Endothelial cell of umbilical vein (primary cell): Measurements from ENCODE around the gene PSME4. TPM values are rescaled to one million over a fixed set of nuclear protein-coding genes. Genes with fewer than 3 reads are reported as not detected.

Source experiments
- BruUV-seq: library from RNA; stranded (reverse); fragments of 400-500 nt; replicated peaks from 2 replicates; lab custom pipeline; 2021; lab: Mats Ljungman, UMichigan
- CTCF ChIA-PET: fragments of 300-600, 350-600 bp; sonication (Branson Sonifier 250); formaldehyde crosslinking; loops from one replicate; lab custom pipeline; 2021; ENCODE audit warnings: antibody characterized with exemption, inconsistent platforms; lab: Charles Lee
- POLR2A ChIA-PET: fragments of 300-600, 350-600 bp; sonication (Branson Sonifier 250); formaldehyde crosslinking; loops from one replicate; lab custom pipeline; 2021; ENCODE audit warnings: antibody characterized with exemption, inconsistent platforms; lab: Charles Lee
- DNase-seq: peaks from one replicate; pipeline ENCODE4 v3.0.0-alpha.2; 2011; ENCODE audit warnings: low read depth, low spot score
- FAIRE-seq: peaks from 2 replicates; lab custom pipeline; 2011; peaks lifted over from hg19 to GRCh38; lab: Jason Lieb, UNC
- H2AFZ ChIP-seq: 2 replicates; pipeline ENCODE4 v1.6.0; 2012; ENCODE audit warnings: low read depth, low read length, control low read depth, inconsistent platforms
- H3K27ac ChIP-seq: 2 replicates; pipeline ENCODE4 v1.5.1; 2011; ENCODE audit warnings: low read depth, mild to moderate bottlenecking, control low read depth, low read length, moderate library complexity; ENCODE audit not compliant: insufficient read depth
- H3K27me3 ChIP-seq, 2 experiments: 2 replicates each; pipeline versions ENCODE4 v1.6.0 to v1.6.1; 2011; ENCODE audit warnings: low read length in 2 of 2, mixed read lengths in 1 of 2; ENCODE audit not compliant: control insufficient read depth in 2 of 2, insufficient read depth in 2 of 2
- H3K36me3 ChIP-seq, 2 experiments: 2 replicates in 1 of 2; 3 replicates in 1 of 2; pipeline ENCODE4 v1.5.1; 2011; ENCODE audit warnings: low read length in 2 of 2, mild to moderate bottlenecking in 1 of 2, moderate library complexity in 1 of 2; ENCODE audit not compliant: control insufficient read depth in 2 of 2, insufficient read depth in 2 of 2; ENCODE audit errors: extremely low read depth in 1 of 2
- H3K4me1 ChIP-seq: 3 replicates; pipeline ENCODE4 v1.5.1; 2011; ENCODE audit warnings: mild to moderate bottlenecking, low read length; ENCODE audit not compliant: control insufficient read depth, insufficient read depth; ENCODE audit errors: extremely low read depth
- H3K4me2 ChIP-seq: 2 replicates; pipeline ENCODE4 v1.6.1; 2011; ENCODE audit warnings: low read length, control low read depth, mixed read lengths; ENCODE audit not compliant: insufficient read depth
- H3K4me3 ChIP-seq, 3 experiments: fragments of 200-600 bp in 1 of 3; sonication (generic), shearing (Covaris generic) in 1 of 3; replicated peaks in 1 of 3; 2 replicates each; pipeline ENCODE4 v1.5.1; 2011 to 2016; ENCODE audit warnings: control low read depth in 3 of 3, low read length in 3 of 3, mild to moderate bottlenecking in 2 of 3, inconsistent platforms in 1 of 3, low read depth in 1 of 3, moderate library complexity in 1 of 3; ENCODE audit not compliant: insufficient read depth in 1 of 3
- H3K79me2 ChIP-seq: 2 replicates; pipeline ENCODE4 v1.6.0; 2012; ENCODE audit warnings: low read length, inconsistent platforms; ENCODE audit not compliant: control insufficient read depth, insufficient read depth
- H3K9ac ChIP-seq: replicated peaks from 2 replicates; pipeline ENCODE3; 2011; ENCODE audit warnings: low read length, control low read depth; ENCODE audit not compliant: insufficient read depth; ENCODE audit errors: extremely low read depth
- H3K9me1 ChIP-seq: replicated peaks from 3 replicates; pipeline ENCODE4 v1.6.0; 2011; ENCODE audit warnings: mild to moderate bottlenecking, low read length; ENCODE audit not compliant: control insufficient read depth, insufficient read depth; ENCODE audit errors: extremely low read depth
- H3K9me3 ChIP-seq: replicated peaks from 2 replicates; pipeline ENCODE4 v1.5.1; 2012; ENCODE audit warnings: low read length, inconsistent platforms; ENCODE audit not compliant: control insufficient read depth, insufficient read depth
- H4K20me1 ChIP-seq: replicated peaks from 2 replicates; pipeline ENCODE3; 2011; ENCODE audit warnings: mild to moderate bottlenecking, low read length; ENCODE audit not compliant: control insufficient read depth, insufficient read depth; ENCODE audit errors: extremely low read depth
- EZH2 ChIP-seq: IDR thresholded peaks from 2 replicates; pipeline ENCODE4 v1.6.1; 2012; ENCODE audit warnings: borderline replicate concordance, low read depth, mild to moderate bottlenecking, moderate library complexity, low read length, inconsistent platforms; ENCODE audit not compliant: severe bottlenecking
- FOS ChIP-seq: IDR thresholded peaks from 2 replicates; pipeline ENCODE4 v1.6.1; 2011; ENCODE audit warnings: mild to moderate bottlenecking, low read length, moderate library complexity, borderline replicate concordance; ENCODE audit not compliant: insufficient read depth
- JUN ChIP-seq: IDR thresholded peaks from 2 replicates; pipeline ENCODE4 v1.6.1; 2011; ENCODE audit warnings: borderline replicate concordance, low read depth; ENCODE audit not compliant: insufficient read length, insufficient read depth
- POLR2A ChIP-seq: IDR thresholded peaks from 2 replicates; pipeline ENCODE4 v1.6.1; 2012; ENCODE audit warnings: low read depth, mild to moderate bottlenecking, control low read depth, low read length
- POLR2AphosphoS5 ChIP-seq: IDR thresholded peaks from 2 replicates; pipeline ENCODE4 v1.6.1; 2012; ENCODE audit warnings: low read depth, mild to moderate bottlenecking, control low read depth, low read length, moderate library complexity; ENCODE audit not compliant: insufficient read depth
- dilution Hi-C: fragments of 300-500 bp; cut with MboI; formaldehyde crosslinking; loops from one replicate; pipeline ENCODE4 v1.15.0; 2019; ENCODE audit warnings: low sequenced_read_pairs; ENCODE audit not compliant: extremely low pct_ligation_motif_present
- intact Hi-C: fragments of 100-400 bp; cut with micrococcal nuclease; formaldehyde crosslinking; loops from one replicate; pipeline ENCODE4 v1.10.0; 2022
- polyA plus RNA-seq, 4 experiments: library from polyadenylated mRNA; depleted of rRNA in 3 of 4; stranded (reverse) in 3 of 4; unstranded in 1 of 4; fragments of >200 nt; gene quantifications; 2 replicates each; pipeline versions ENCODE4 v1.2.1 to v1.2.3, GENCODE V29; 2011 to 2012; ENCODE audit warnings: missing spikeins in 1 of 4
- total RNA-seq: library from RNA; stranded (reverse); gene quantifications from 2 replicates; pipeline ENCODE4 v1.2.3, GENCODE V29; 2021
- TF ChIP-seq, protein P1 (sequence below), 2 donors: IDR thresholded peaks; 1 replicate in 1 of 2; 2 replicates in 1 of 2; pipeline ENCODE4 v1.5.1; 2011; ENCODE audit warnings: low read length in 2 of 2, mild to moderate bottlenecking in 2 of 2, moderate library complexity in 2 of 2, control low read depth in 1 of 2, inconsistent platforms in 1 of 2, low read depth in 1 of 2; ENCODE audit not compliant: insufficient read depth in 1 of 2; ENCODE audit errors: extremely low read depth in 1 of 2

PSME4 gene
- total and polyA plus RNA-seq, 2 donors (not counting 3 experiments of a cell fraction or from before 2014, with no cell fraction given), result 24.7 to 82.6 TPM

DNA sequence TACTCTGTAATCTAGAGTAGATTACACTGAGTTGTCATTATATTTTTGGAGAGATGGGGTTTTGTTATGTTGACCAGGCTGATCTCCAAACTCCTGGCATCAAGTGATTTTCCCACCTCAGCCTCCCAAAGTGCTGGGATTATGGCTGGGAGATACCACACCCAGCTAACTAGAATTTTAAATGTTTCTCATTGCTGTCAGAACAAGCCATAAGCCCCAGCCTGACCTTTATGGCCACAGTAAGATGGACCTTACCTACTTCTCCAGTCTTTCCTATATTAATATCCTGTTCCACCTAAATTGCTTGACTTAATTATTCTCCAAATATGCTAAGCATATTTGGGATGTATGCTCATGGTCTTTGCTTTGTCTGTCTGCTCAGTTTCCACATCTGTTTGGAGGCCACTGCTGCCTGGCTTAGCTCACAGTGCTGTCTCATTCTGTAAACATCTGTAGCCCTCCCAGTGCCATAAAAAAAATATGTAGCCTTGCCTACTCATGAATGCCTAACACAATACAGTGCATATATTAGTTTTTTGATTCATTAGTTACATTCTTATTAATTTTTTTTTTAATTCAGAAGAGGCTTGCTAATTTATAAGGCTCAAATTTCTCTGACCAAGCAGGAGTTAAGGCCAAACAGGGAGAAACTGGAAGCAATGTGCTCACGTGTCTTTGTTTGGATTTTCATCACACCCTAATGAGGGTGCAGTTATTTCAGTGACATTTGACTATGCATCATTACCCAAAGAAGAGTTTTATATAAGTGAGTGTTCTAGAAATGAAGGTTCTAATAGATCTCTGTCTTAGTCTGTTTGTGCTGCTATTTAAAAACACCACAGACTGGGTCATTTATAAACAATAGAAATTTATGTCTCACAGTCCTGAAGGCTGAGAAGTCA lies 45.3 kb upstream of the PSME4 start:
- H3K9me3 ChIP-seq, result no peaks in the 10 kb centered on the region
- H3K79me2 ChIP-seq, result no peaks in the 10 kb centered on the region
- no peak for DNase-seq
- no peak overlapping the region for H3K4me2 ChIP-seq
- H3K9ac ChIP-seq, result no peak overlapping the region
- no peak for TF ChIP-seq POLR2AphosphoS5
- TF ChIP-seq FOS, result no peak
- POLR2A ChIA-PET, result interaction anchor here (0.7 kb wide), 1 partner anchor 14 kb away, joined by 5 read pairs; no protein-coding TSS in a partner anchor
- H3K9me1 ChIP-seq, result no peaks in the 10 kb centered on the region
- no peak overlapping the region for H3K4me3 ChIP-seq
- H3K27me3 ChIP-seq, result no peaks in the 10 kb centered on the region
- no peaks in the 10 kb centered on the region for H3K4me1 ChIP-seq
- CTCF ChIA-PET, result interaction anchor here (0.6 kb wide), 1 partner anchor 73 kb away, joined by 3 read pairs; no protein-coding TSS in a partner anchor
- no peaks in the 10 kb centered on the region for H3K36me3 ChIP-seq
- dilution Hi-C loops, result no loop called here
- intact Hi-C loops, result no loop called here
- H3K27ac ChIP-seq, result no peak overlapping the region
- no TSS peak for BruUV-seq
- no peak for FAIRE-seq
- no peak overlapping the region for H2AFZ ChIP-seq
- H4K20me1 ChIP-seq, result no peaks in the 10 kb centered on the region

DNA sequence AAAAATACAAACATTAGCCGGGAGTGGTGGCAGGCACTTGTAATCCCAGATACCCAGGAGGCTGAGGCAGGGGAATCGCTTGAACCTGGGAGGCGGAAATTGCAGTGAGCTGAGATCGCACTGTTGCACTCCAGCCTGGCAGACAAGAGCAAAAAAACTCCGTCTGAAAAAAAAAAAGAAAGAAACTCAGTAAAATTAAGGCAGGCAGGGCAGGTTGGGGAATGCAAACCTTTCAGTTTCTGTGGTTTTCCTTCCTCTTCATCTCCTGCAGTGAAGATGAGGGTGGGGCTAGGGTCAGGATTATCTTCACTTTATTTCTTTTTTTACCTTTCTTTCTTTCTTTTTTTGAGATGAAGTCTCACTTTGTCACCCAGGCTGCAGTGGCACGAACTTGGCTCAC lies 43.2 kb upstream of the PSME4 start:
- H3K27ac ChIP-seq, result no peak overlapping the region
- no peak for DNase-seq
- H3K9me3 ChIP-seq, result no peaks in the 10 kb centered on the region
- H3K4me3 ChIP-seq, result no peak overlapping the region
- no peaks in the 10 kb centered on the region for H3K9me1 ChIP-seq
- no TSS peak for BruUV-seq
- no peak for FAIRE-seq
- H3K36me3 ChIP-seq, result no peaks in the 10 kb centered on the region
- POLR2A ChIA-PET, result no interaction called here
- CTCF ChIA-PET, result no interaction called here
- no peak overlapping the region for H3K9ac ChIP-seq
- H3K79me2 ChIP-seq, result no peaks in the 10 kb centered on the region
- TF ChIP-seq, protein P1, sequence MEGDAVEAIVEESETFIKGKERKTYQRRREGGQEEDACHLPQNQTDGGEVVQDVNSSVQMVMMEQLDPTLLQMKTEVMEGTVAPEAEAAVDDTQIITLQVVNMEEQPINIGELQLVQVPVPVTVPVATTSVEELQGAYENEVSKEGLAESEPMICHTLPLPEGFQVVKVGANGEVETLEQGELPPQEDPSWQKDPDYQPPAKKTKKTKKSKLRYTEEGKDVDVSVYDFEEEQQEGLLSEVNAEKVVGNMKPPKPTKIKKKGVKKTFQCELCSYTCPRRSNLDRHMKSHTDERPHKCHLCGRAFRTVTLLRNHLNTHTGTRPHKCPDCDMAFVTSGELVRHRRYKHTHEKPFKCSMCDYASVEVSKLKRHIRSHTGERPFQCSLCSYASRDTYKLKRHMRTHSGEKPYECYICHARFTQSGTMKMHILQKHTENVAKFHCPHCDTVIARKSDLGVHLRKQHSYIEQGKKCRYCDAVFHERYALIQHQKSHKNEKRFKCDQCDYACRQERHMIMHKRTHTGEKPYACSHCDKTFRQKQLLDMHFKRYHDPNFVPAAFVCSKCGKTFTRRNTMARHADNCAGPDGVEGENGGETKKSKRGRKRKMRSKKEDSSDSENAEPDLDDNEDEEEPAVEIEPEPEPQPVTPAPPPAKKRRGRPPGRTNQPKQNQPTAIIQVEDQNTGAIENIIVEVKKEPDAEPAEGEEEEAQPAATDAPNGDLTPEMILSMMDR (IDR thresholded peaks at IDR 0.05; ENCODE audit: extremely low read depth in 1 of 2, insufficient read depth in 1 of 2, low read depth in 1 of 2, low read length in 2 of 2), result no peak
- TF ChIP-seq POLR2A (no peak), POLR2AphosphoS5 (no peak), EZH2 (no peak), JUN (no peak)
- intact Hi-C loops, result no loop called here
- no peaks in the 10 kb centered on the region for H3K4me1 ChIP-seq
- H2AFZ ChIP-seq, result no peak overlapping the region
- no peaks in the 10 kb centered on the region for H4K20me1 ChIP-seq
- H3K27me3 ChIP-seq, result no peaks in the 10 kb centered on the region
- dilution Hi-C loops, result no loop called here
- H3K4me2 ChIP-seq, result no peak overlapping the region
